CD4-positive, alpha-beta T cell treated with Interferon gamma for 1 hour (primary cell): ENCODE data around the gene AUNIP.
A peak's percentile ranks its signal among the peaks of the same experiment; 100 is the strongest.

Experiments used
- DNase-seq: peaks from one replicate; pipeline ENCODE4 v3.0.0-alpha.2; 2020

The AUNIP gene

GRCh38 chr1:25807480-25808390 is 51.5 kb downstream of the AUNIP start:
- DNase-seq = no peak

- no peak for DNase-seq
Measured at GRCh38 chr1:25806418-25806817, 52.8 kb downstream of the AUNIP start.

GRCh38 chr1:25805863-25806225 is 53.4 kb downstream of the AUNIP start:
- no peak for DNase-seq

GRCh38 chr1:25804964-25805862 is 54.0 kb downstream of the AUNIP start:
- DNase-seq = no peak

- no peak for DNase-seq
Measured at GRCh38 chr1:25804244-25804963, 54.9 kb downstream of the AUNIP start.

DNA sequence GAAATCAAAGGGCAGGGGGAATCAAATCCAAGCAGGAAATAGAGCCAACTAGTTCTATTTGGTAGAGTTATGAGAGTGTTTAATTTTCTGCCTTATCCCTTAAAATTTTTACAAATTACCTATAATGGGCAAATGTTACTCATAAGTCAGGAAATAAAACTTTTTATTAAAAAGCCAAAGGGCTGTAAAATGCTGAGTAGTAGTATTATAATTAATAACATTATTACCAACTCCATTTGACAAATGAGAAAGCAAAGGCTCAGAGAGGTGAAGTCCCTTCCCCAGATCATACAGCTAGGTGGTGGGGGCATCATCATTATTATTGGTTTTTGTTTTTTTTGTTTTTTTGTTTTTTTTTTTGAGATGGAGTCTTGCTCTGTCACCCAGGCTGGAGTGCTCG is 55.9 kb downstream of the AUNIP start:
- no peak for DNase-seq

- no peak for DNase-seq
Measured at GRCh38 chr1:25802915-25803314, 56.3 kb downstream of the AUNIP start.

GRCh38 chr1:25800703-25801377 is 58.4 kb downstream of the AUNIP start:
- no peak for DNase-seq

DNA sequence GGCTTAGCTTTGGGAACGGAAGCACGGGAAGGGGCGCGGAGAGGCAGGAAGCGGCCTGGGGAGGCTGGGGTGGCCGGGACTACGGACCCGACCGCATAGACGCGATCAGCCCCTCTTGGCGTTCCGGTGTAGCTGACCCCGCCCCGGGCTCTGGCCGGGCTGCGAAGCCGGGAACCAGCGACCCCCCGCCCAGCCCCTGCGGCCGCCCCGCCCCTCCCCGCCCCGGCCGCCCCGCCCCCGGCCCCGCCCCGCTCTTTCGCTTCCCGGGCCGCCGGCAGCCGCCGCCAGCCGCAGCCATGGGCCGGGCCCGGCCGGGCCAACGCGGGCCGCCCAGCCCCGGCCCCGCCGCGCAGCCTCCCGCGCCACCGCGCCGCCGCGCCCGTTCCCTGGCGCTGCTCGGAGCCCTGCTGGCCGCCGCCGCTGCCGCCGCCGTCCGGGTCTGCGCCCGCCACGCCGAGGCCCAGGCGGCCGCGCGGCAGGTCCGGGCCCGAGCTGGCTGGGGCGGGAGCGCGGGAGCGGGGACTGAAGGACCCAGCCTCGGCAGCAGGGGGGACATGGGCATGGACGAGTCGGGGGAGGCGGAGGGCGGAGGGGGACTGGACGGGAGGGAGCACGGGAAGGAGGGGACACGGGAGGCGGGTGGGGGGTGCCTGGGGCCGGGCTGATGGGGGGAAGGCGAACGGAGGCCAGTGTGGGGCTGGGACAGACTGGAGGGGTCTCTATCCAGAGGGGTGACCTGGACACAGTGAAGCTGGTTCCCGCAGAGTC is 59.1 kb downstream of the AUNIP start, which contains the start of gene SELENON:
Gene SELENON, plus strand, starts transcription at position 259 of the 768 bp plus-strand sequence. Its CDS starts 38 bp downstream, at position 297.
- no peak for DNase-seq

DNA sequence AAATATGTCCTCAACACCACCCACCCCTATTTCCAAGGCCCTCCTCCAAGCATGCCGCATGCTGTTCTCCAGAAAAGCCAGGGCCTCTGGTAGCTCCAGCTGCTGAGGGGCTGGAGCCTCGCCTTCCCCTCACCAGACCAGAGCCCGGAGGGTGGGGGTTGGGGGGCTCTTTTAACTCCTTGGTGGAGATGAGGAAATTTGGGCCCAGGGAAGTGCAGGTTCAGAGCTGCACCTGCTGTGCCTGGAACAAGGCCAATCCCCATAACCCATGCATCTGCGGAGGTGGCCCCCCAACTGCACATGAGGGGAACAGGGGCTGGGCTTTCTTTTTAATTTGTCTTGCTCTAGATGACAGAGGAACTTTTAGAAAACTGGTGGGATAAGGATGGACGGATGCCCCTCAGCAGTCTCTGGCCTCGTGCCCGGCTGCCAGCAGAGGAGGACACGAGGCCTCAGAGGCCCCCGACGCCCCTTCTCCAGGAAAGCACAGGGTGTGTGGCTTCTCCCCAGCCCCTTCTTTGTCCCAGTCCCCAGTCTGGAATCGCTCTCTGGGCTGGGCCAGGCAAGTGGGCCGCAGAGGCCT is 59.8 kb downstream of the AUNIP start:
- DNase-seq = no peak

DNA sequence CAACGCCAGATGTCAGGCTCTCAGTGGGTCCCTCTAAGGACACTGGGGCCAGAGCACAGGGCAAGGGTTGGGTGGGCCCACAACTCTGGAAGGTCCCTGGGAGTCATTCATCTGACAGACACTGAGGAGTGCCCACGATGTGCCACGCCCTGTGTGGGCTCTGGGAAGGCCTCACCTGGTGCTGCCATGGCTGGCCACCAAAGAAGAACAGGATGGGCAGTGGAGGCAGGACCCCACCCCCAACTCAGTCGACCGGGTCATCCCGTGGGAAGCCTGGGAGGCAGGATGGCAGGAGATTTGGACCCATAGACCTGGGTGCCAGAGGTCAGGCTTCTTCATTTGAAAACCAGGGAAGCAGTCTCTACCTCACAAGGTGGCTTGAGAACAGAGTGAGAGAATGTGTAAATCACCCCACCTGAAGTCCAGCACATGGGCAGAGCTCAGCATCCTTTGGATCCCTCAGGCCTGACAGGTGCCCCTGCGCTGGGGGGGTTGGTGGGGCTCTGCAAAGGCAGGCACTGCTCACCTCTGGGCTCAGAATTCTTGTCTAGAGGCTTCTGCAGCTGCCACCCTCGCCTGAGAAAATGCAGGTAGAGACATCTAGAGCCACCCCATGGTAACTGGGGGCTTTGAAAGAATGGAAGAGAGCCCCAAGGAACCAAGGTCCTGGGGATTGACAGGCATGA is 60.4 kb downstream of the AUNIP start:
- DNase-seq = no peak

DNA sequence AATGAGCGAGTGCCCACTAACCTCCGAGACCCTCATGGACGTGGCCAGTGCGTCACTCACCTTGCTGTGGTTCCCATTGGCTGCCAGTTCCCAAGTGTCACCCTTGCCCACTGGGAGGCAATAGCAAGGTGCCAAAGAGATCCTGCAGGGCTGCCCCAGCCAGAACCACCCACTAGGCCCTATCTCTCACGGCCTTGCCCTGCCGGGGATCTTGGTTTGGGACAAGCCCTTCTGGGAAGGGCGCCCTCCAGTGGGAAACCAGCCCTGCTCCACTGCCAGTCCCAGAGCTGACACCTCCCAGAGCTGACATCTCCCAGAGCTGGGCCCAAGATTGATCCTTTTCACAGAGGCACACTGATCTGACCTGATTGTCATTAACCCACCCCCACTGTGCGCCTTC is 61.3 kb downstream of the AUNIP start:
- DNase-seq = no peak

- DNase-seq = peak; percentile 70
Measured at GRCh38 chr1:25796811-25797458, 62.3 kb downstream of the AUNIP start.

DNA sequence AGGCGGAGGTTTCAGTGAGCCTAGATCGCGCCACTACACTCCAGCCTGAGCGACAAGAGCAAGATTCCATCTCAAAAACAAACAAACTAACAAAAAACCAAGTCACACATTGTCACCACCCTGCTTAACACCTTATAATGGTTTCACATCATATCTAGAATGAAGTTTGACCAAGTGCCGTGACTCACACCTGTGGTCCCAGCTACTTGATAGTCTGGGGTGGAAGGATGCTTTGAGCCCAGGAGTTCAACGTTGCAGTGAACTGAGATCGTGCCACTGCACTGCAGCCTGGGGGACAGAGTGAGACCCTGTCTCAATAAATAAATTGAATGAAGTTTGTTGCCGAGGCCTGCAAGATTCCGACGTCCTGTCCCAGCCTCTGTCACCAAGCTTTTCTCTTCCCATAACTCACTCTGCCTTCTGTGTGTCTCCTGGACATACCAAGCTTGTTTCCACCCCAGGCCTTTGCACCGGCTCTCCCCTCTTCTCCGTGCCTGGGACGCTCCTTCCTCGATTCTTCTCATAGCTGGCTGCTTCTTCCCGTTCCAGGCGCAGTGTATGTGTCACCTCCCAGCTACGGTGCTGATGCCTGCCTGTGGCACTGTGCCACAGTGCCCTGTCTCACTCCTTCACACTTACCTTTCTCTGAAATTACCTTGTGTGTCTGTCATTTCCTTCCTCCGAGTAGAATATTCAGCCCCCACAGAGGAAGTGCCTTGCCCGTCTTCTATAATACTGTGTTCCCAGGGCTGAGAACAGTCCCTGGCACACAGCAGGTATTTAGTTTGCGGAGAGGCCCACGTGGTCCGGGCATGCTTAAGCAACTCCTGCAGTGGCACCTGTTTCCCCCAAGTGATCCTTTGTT is 63.1 kb downstream of the AUNIP start:
- peak; percentile 33 for DNase-seq

- DNase-seq = no peak
Measured at GRCh38 chr1:25795211-25795610, 64.0 kb downstream of the AUNIP start.

GRCh38 chr1:25794325-25794724 is 64.9 kb downstream of the AUNIP start:
- no peak for DNase-seq

GRCh38 chr1:25793585-25794170 is 65.6 kb downstream of the AUNIP start:
- no peak for DNase-seq

GRCh38 chr1:25792115-25792514 is 67.1 kb downstream of the AUNIP start:
- DNase-seq = no peak

GRCh38 chr1:25790472-25790871 is 68.8 kb downstream of the AUNIP start:
- DNase-seq = no peak
